Mesenteric fat pad (tissue), 1 donor: ENCODE results near the gene PRKAR1B. TPM values are rescaled to one million over a fixed set of nuclear protein-coding genes. Genes with fewer than 3 reads are reported as not detected.

ENCODE experiments used
- DNase-seq: peaks from one replicate; pipeline ENCODE4 v3.0.0-alpha.2; 2020; ENCODE audit warnings: low spot score
- total RNA-seq: library from RNA; stranded (reverse); fragmentation: NEBNext Ultra II Directional; extraction: Animal tissue kit (Norgen Biotek cat#: 25700); gene quantifications from one replicate; pipeline ENCODE4 v1.2.1, GENCODE V29; 2021
- donor health status: DM: yes; HTN: yes; CAD: no.

Gene PRKAR1B
- total RNA-seq, 1 donor from 2014 or later, result 11.7 TPM

- no peak for DNase-seq
Measured at GRCh38 chr7:575425-576366, 151.4 kb downstream of the PRKAR1B start.

- DNase-seq, result no peak
Measured at GRCh38 chr7:574661-575395, 152.3 kb downstream of the PRKAR1B start.

- DNase-seq, result no peak
Measured at GRCh38 chr7:573933-574381, 153.1 kb downstream of the PRKAR1B start.

- DNase-seq, result no peak
Measured at GRCh38 chr7:573269-573932, 153.7 kb downstream of the PRKAR1B start.

GRCh38 chr7:572416-573268, 154.4 kb downstream of the PRKAR1B start:
- DNase-seq, result no peak

GRCh38 chr7:571718-572415, 155.2 kb downstream of the PRKAR1B start:
- DNase-seq, result no peak

GRCh38 chr7:571096-571717, 155.9 kb downstream of the PRKAR1B start:
- DNase-seq, result no peak

- no peak for DNase-seq
Measured at GRCh38 chr7:570801-571070, 156.3 kb downstream of the PRKAR1B start.

GRCh38 chr7:569996-570800, 156.9 kb downstream of the PRKAR1B start:
- no peak for DNase-seq

- no peak for DNase-seq
Measured at GRCh38 chr7:569071-569855, 157.8 kb downstream of the PRKAR1B start.

GRCh38 chr7:568031-568951, 158.8 kb downstream of the PRKAR1B start:
- no peak for DNase-seq

GRCh38 chr7:567305-567883, 159.7 kb downstream of the PRKAR1B start:
- no peak for DNase-seq

- DNase-seq, result no peak
Measured at GRCh38 chr7:566100-566499, 161.0 kb downstream of the PRKAR1B start.

GRCh38 chr7:564176-564865, 162.8 kb downstream of the PRKAR1B start:
- no peak for DNase-seq

GRCh38 chr7:563629-564170, 163.4 kb downstream of the PRKAR1B start:
- no peak for DNase-seq
